HEK293 (cell line): ENCODE measurements around the gene BHMT.

Source experiments
- CTCF ChIA-PET: fragments of 350-600 bp; formaldehyde crosslinking; extraction: SDS; loops from one replicate; lab custom pipeline; 2021; ENCODE audit warnings: antibody characterized with exemption; lab: Yijun Ruan, JAX
- POLR2A ChIA-PET: fragments of 300-600 bp; formaldehyde crosslinking; extraction: SDS; loops from one replicate; lab custom pipeline; 2020; ENCODE audit warnings: antibody characterized with exemption, inconsistent platforms; lab: Yijun Ruan, JAX
- H3K27ac ChIP-seq: fragments of 200-500 bp; sonication (Bioruptor generic); 2 replicates; pipeline ENCODE4 v1.5.1; 2014; ENCODE audit warnings: low read depth, low read length, control low read depth, inconsistent platforms; ENCODE audit errors: extremely low read depth
- H3K36me3 ChIP-seq, 2 experiments: fragments of 200-500 bp in 1 of 2; sonication (Bioruptor generic) in 1 of 2; 1 replicate in 1 of 2; 2 replicates in 1 of 2; pipeline ENCODE4 v1.5.1; 2014 to 2017; ENCODE audit warnings: inconsistent platforms in 2 of 2, low read length in 2 of 2; ENCODE audit not compliant: control insufficient read depth in 2 of 2, insufficient read depth in 1 of 2
- H3K4me1 ChIP-seq: fragments of 200-500 bp; sonication (Bioruptor generic); 2 replicates; pipeline ENCODE4 v1.5.1; 2014; ENCODE audit warnings: mild to moderate bottlenecking, low read length, inconsistent platforms; ENCODE audit not compliant: control insufficient read depth, insufficient read depth
- H3K4me3 ChIP-seq: 2 replicates; pipeline ENCODE4 v1.5.1; 2011; ENCODE audit warnings: low read depth, mild to moderate bottlenecking, control low read depth, low read length, moderate library complexity
- H3K9me3 ChIP-seq: fragments of 200-500 bp; sonication (Bioruptor generic); 2 replicates; pipeline ENCODE4 v1.5.1; 2014; ENCODE audit warnings: low read depth, low read length, inconsistent platforms; ENCODE audit not compliant: control insufficient read depth, insufficient read depth
- HOXC10 ChIP-seq: sonication (generic); formaldehyde crosslinking; IDR thresholded peaks from 2 replicates; pipeline ENCODE4 v1.8.1; 2023; ENCODE audit warnings: mild to moderate bottlenecking, missing genetic modification reagents
- KLF9 ChIP-seq: fragments of 450-650 bp; formaldehyde crosslinking; IDR thresholded peaks from 2 replicates; pipeline ENCODE4 v1.5.1; 2016; ENCODE audit warnings: missing biosample characterization, missing genetic modification characterization, low read depth
- PRDM1 ChIP-seq: fragments of 450-650 bp; formaldehyde crosslinking; IDR thresholded peaks from 2 replicates; pipeline ENCODE4; 2016; ENCODE audit warnings: missing biosample characterization, missing genetic modification characterization
- ZBTB7A ChIP-seq: fragments of 450-650 bp; formaldehyde crosslinking; IDR thresholded peaks from 2 replicates; pipeline ENCODE4 v1.5.1; 2016; ENCODE audit warnings: low read depth, missing biosample characterization, missing genetic modification characterization
- ZFHX2 ChIP-seq: fragments of 450-650 bp; formaldehyde crosslinking; conservative IDR thresholded peaks from 2 replicates; pipeline ENCODE4 v1.5.1; 2016; ENCODE audit warnings: missing biosample characterization, missing genetic modification characterization
- ZNF133 ChIP-seq: fragments of 450-650 bp; formaldehyde crosslinking; IDR thresholded peaks from 2 replicates; pipeline ENCODE4 v1.5.1; 2016; ENCODE audit warnings: missing biosample characterization, missing genetic modification characterization
- ZNF155 ChIP-seq: fragments of 450-650 bp; formaldehyde crosslinking; IDR thresholded peaks from 2 replicates; pipeline ENCODE4 v1.5.1; 2016; ENCODE audit warnings: missing biosample characterization, missing genetic modification characterization
- ZNF175 ChIP-seq: fragments of 450-650 bp; formaldehyde crosslinking; IDR thresholded peaks from 2 replicates; pipeline ENCODE4 v1.5.1; 2016; ENCODE audit warnings: missing biosample characterization, missing genetic modification characterization
- ZNF19 ChIP-seq: fragments of 450-650 bp; formaldehyde crosslinking; IDR thresholded peaks from 2 replicates; pipeline ENCODE4; 2016; ENCODE audit warnings: missing biosample characterization, missing genetic modification characterization, low read depth
- ZNF214 ChIP-seq: fragments of 450-650 bp; formaldehyde crosslinking; IDR thresholded peaks from 2 replicates; pipeline ENCODE4 v1.5.1; 2017; ENCODE audit warnings: missing biosample characterization, mild to moderate bottlenecking, missing genetic modification characterization, borderline replicate concordance
- ZNF324 ChIP-seq: fragments of 450-650 bp; formaldehyde crosslinking; IDR thresholded peaks from 2 replicates; pipeline ENCODE4 v1.5.1; 2016; ENCODE audit warnings: missing biosample characterization, missing genetic modification characterization
- ZNF501 ChIP-seq: fragments of 450-650 bp; formaldehyde crosslinking; IDR thresholded peaks from 2 replicates; pipeline ENCODE4 v1.5.1; 2016; ENCODE audit warnings: missing biosample characterization, missing genetic modification characterization
- ZNF510 ChIP-seq: fragments of 450-650 bp; formaldehyde crosslinking; IDR thresholded peaks from 2 replicates; pipeline ENCODE4 v1.5.1; 2018; ENCODE audit warnings: mild to moderate bottlenecking, missing genetic modification characterization, missing biosample characterization; ENCODE audit not compliant: insufficient replicate concordance
- ZNF514 ChIP-seq: fragments of 450-650 bp; formaldehyde crosslinking; IDR thresholded peaks from 2 replicates; pipeline ENCODE4 v1.5.1; 2016; ENCODE audit warnings: missing biosample characterization, missing genetic modification characterization
- ZNF521 ChIP-seq: fragments of 450-650 bp; formaldehyde crosslinking; IDR thresholded peaks from 2 replicates; pipeline ENCODE4 v1.5.1; 2017; ENCODE audit warnings: missing biosample characterization, mild to moderate bottlenecking, missing genetic modification characterization
- ZSCAN30 ChIP-seq: fragments of 450-650 bp; IDR thresholded peaks from 2 replicates; pipeline ENCODE4 v1.5.1; 2018; ENCODE audit warnings: missing biosample characterization, mild to moderate bottlenecking, missing genetic modification characterization, moderate library complexity
- TF ChIP-seq, protein P1 (sequence below): fragments of 450-650 bp; formaldehyde crosslinking; IDR thresholded peaks from 2 replicates; pipeline ENCODE4 v1.5.1; 2016; ENCODE audit warnings: missing biosample characterization, missing genetic modification characterization
- TF ChIP-seq, protein P2 (sequence below): fragments of 450-650 bp; IDR thresholded peaks from 2 replicates; pipeline ENCODE4 v1.5.1; 2018; ENCODE audit warnings: missing biosample characterization, mild to moderate bottlenecking, missing genetic modification characterization
- TF ChIP-seq, protein P3 (sequence below): fragments of 450-650 bp; formaldehyde crosslinking; IDR thresholded peaks from 2 replicates; pipeline ENCODE4 v1.5.1; 2016; ENCODE audit warnings: missing biosample characterization, missing genetic modification characterization
- TF ChIP-seq, protein P4 (sequence below): fragments of 450-650 bp; formaldehyde crosslinking; IDR thresholded peaks from 2 replicates; pipeline ENCODE4 v1.5.1; 2016; ENCODE audit warnings: missing biosample characterization, missing genetic modification characterization
- TF ChIP-seq, protein P5 (sequence below): fragments of 450-650 bp; formaldehyde crosslinking; IDR thresholded peaks from 2 replicates; pipeline ENCODE4 v1.5.1; 2016; ENCODE audit warnings: missing biosample characterization, missing genetic modification characterization
- TF ChIP-seq, protein P6 (sequence below): fragments of 450-650 bp; formaldehyde crosslinking; IDR thresholded peaks from 2 replicates; pipeline ENCODE4 v1.5.1; 2017; ENCODE audit warnings: missing biosample characterization, missing genetic modification characterization
- TF ChIP-seq, protein P7 (sequence below): IDR thresholded peaks from 2 replicates; pipeline ENCODE4 v1.6.1; 2011; ENCODE audit warnings: mild to moderate bottlenecking, low read depth, low read length, borderline replicate concordance

BHMT gene

DNA sequence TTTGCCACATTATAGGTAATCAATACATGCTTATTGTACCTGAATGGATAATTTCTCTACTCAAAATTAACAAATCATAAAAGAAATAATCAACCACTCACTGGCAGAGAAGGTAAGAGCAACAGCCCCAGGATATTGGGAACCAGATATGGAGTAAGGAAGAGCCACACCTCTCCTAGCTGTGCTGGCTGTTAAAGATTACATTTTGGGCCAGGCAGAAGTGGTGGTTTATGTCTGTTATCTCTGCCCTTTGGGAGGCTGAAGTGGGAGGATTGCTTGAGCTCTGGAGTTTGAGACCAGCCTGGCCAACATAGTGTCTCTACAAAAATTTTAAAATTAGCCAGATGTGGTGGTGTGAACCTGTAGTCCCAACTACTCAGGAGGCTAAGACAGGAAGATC, 56.4 kb downstream of the BHMT start (continued):
- no peak for TF ChIP-seq ZBTB7A (tag by site-specific recombination)
- no peak for TF ChIP-seq ZNF175 (tag by site-specific recombination)
- TF ChIP-seq, protein P1, sequence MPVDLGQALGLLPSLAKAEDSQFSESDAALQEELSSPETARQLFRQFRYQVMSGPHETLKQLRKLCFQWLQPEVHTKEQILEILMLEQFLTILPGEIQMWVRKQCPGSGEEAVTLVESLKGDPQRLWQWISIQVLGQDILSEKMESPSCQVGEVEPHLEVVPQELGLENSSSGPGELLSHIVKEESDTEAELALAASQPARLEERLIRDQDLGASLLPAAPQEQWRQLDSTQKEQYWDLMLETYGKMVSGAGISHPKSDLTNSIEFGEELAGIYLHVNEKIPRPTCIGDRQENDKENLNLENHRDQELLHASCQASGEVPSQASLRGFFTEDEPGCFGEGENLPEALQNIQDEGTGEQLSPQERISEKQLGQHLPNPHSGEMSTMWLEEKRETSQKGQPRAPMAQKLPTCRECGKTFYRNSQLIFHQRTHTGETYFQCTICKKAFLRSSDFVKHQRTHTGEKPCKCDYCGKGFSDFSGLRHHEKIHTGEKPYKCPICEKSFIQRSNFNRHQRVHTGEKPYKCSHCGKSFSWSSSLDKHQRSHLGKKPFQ (tag by site-specific recombination) = no peak
- no peak for TF ChIP-seq HOXC10 (CRISPR knock-in tag)
- TF ChIP-seq, protein P2, sequence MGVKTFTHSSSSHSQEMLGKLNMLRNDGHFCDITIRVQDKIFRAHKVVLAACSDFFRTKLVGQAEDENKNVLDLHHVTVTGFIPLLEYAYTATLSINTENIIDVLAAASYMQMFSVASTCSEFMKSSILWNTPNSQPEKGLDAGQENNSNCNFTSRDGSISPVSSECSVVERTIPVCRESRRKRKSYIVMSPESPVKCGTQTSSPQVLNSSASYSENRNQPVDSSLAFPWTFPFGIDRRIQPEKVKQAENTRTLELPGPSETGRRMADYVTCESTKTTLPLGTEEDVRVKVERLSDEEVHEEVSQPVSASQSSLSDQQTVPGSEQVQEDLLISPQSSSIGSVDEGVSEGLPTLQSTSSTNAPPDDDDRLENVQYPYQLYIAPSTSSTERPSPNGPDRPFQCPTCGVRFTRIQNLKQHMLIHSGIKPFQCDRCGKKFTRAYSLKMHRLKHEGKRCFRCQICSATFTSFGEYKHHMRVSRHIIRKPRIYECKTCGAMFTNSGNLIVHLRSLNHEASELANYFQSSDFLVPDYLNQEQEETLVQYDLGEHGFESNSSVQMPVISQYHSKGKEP = no peak
- TF ChIP-seq, protein P3, sequence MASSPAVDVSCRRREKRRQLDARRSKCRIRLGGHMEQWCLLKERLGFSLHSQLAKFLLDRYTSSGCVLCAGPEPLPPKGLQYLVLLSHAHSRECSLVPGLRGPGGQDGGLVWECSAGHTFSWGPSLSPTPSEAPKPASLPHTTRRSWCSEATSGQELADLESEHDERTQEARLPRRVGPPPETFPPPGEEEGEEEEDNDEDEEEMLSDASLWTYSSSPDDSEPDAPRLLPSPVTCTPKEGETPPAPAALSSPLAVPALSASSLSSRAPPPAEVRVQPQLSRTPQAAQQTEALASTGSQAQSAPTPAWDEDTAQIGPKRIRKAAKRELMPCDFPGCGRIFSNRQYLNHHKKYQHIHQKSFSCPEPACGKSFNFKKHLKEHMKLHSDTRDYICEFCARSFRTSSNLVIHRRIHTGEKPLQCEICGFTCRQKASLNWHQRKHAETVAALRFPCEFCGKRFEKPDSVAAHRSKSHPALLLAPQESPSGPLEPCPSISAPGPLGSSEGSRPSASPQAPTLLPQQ = no peak
- TF ChIP-seq, protein P4, sequence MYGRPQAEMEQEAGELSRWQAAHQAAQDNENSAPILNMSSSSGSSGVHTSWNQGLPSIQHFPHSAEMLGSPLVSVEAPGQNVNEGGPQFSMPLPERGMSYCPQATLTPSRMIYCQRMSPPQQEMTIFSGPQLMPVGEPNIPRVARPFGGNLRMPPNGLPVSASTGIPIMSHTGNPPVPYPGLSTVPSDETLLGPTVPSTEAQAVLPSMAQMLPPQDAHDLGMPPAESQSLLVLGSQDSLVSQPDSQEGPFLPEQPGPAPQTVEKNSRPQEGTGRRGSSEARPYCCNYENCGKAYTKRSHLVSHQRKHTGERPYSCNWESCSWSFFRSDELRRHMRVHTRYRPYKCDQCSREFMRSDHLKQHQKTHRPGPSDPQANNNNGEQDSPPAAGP (tag by site-specific recombination) = no peak

DNA sequence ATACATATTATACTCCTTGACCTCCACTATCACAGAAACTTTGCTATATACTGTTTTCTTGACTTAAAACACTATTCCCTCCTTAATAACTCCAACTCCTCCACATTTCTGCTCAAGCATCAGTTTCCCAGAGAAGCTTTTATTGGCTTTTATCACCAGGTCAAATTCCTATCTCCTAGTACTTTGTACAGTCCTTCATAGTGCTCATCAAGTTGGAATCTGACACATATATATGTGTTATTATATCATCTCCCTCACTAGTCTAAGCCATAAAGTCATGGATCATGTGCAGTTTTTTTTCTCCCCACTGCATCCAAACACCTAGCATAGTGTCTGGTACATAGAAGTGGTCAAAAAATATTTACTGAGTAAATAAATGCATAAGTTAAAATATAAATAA, 59.1 kb downstream of the BHMT start:
- Histone ChIP-seq H3K4me1 (no peaks in the 10 kb centered on the region), H3K4me3 (no peak overlapping the region), H3K9me3 (no peaks in the 10 kb centered on the region), H3K36me3 (no peaks in the 10 kb centered on the region), H3K27ac (no peak overlapping the region)
- POLR2A ChIA-PET = no interaction called here
- CTCF ChIA-PET = interaction anchor here (1.0 kb wide), 1 partner anchor 271 kb away, joined by 3 read pairs; no protein-coding TSS in a partner anchor
- TF ChIP-seq, protein P5, sequence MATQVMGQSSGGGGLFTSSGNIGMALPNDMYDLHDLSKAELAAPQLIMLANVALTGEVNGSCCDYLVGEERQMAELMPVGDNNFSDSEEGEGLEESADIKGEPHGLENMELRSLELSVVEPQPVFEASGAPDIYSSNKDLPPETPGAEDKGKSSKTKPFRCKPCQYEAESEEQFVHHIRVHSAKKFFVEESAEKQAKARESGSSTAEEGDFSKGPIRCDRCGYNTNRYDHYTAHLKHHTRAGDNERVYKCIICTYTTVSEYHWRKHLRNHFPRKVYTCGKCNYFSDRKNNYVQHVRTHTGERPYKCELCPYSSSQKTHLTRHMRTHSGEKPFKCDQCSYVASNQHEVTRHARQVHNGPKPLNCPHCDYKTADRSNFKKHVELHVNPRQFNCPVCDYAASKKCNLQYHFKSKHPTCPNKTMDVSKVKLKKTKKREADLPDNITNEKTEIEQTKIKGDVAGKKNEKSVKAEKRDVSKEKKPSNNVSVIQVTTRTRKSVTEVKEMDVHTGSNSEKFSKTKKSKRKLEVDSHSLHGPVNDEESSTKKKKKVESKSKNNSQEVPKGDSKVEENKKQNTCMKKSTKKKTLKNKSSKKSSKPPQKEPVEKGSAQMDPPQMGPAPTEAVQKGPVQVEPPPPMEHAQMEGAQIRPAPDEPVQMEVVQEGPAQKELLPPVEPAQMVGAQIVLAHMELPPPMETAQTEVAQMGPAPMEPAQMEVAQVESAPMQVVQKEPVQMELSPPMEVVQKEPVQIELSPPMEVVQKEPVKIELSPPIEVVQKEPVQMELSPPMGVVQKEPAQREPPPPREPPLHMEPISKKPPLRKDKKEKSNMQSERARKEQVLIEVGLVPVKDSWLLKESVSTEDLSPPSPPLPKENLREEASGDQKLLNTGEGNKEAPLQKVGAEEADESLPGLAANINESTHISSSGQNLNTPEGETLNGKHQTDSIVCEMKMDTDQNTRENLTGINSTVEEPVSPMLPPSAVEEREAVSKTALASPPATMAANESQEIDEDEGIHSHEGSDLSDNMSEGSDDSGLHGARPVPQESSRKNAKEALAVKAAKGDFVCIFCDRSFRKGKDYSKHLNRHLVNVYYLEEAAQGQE = no peak
- TF ChIP-seq ZFHX2 (tag by site-specific recombination) (no peak), ZSCAN30 (tag by site-specific recombination) (no peak), ZNF510 (tag by site-specific recombination) (no peak), KLF9 (tag by site-specific recombination) (no peak), ZNF514 (tag by site-specific recombination) (no peak), PRDM1 (tag by site-specific recombination) (no peak), ZNF214 (no peak), ZNF155 (tag by site-specific recombination) (no peak), ZNF133 (no peak), ZNF19 (tag by site-specific recombination) (no peak), ZNF521 (tag by site-specific recombination) (no peak), ZNF324 (tag by site-specific recombination) (no peak), ZNF501 (tag by site-specific recombination) (no peak)
- TF ChIP-seq, protein P6, sequence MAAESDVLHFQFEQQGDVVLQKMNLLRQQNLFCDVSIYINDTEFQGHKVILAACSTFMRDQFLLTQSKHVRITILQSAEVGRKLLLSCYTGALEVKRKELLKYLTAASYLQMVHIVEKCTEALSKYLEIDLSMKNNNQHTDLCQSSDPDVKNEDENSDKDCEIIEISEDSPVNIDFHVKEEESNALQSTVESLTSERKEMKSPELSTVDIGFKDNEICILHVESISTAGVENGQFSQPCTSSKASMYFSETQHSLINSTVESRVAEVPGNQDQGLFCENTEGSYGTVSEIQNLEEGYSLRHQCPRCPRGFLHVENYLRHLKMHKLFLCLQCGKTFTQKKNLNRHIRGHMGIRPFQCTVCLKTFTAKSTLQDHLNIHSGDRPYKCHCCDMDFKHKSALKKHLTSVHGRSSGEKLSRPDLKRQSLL = no peak
- TF ChIP-seq, protein P7, sequence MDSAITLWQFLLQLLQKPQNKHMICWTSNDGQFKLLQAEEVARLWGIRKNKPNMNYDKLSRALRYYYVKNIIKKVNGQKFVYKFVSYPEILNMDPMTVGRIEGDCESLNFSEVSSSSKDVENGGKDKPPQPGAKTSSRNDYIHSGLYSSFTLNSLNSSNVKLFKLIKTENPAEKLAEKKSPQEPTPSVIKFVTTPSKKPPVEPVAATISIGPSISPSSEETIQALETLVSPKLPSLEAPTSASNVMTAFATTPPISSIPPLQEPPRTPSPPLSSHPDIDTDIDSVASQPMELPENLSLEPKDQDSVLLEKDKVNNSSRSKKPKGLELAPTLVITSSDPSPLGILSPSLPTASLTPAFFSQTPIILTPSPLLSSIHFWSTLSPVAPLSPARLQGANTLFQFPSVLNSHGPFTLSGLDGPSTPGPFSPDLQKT = no peak
- TF ChIP-seq, protein P4 (tag by site-specific recombination) = no peak
